IMR-90 (cell line): ENCODE data around the gene ZNF597. TPM values are rescaled to one million over a fixed set of nuclear protein-coding genes. Genes with fewer than 3 reads are reported as not detected.

Experiments used
- ATAC-seq: fragments of 200-7000 bp; cut with Tn5 transposase; 2 replicates; pipeline ENCODE4 v1.9.1; 2020; ENCODE audit warnings: low read depth, mild to moderate bottlenecking, moderate library complexity
- BruUV-seq: library from RNA; stranded (reverse); fragments of 400-500 nt; replicated peaks from 2 replicates; lab custom pipeline; 2021; lab: Mats Ljungman, UMichigan
- CTCF ChIA-PET: fragments of 300-600 bp; formaldehyde crosslinking; extraction: SDS; loops from one replicate; lab custom pipeline; 2021; ENCODE audit warnings: antibody characterized with exemption; lab: Yijun Ruan, JAX
- POLR2A ChIA-PET: fragments of 300-600 bp; sonication (Branson Sonifier 250); formaldehyde crosslinking; loops from one replicate; lab custom pipeline; 2022; ENCODE audit warnings: antibody characterized with exemption; ENCODE audit not compliant: unreplicated experiment; lab: Charles Lee
- DNase-seq: peaks from one replicate; pipeline ENCODE4 v3.0.0; 2013
- H2AFZ ChIP-seq: replicated peaks from 2 replicates; pipeline ENCODE3; 2013; ENCODE audit warnings: low read length, mild to moderate bottlenecking; ENCODE audit not compliant: poor library complexity
- H2AK5ac ChIP-seq: 2 replicates; pipeline ENCODE4 v1.6.1; 2013; ENCODE audit warnings: low read depth, low read length, inconsistent platforms
- H2AK9ac ChIP-seq: replicated peaks from 2 replicates; pipeline ENCODE3; 2013; ENCODE audit warnings: mild to moderate bottlenecking, low read depth, low read length, moderate library complexity; ENCODE audit not compliant: poor library complexity
- H2BK120ac ChIP-seq: 2 replicates; pipeline ENCODE4 v1.6.1; 2013; ENCODE audit warnings: low read depth, low read length, inconsistent platforms
- H2BK15ac ChIP-seq: 3 replicates; pipeline ENCODE4 v1.6.1; 2013; ENCODE audit warnings: low read depth, low read length, inconsistent platforms
- H2BK20ac ChIP-seq: 2 replicates; pipeline ENCODE4 v1.6.1; 2013; ENCODE audit warnings: low read depth, mild to moderate bottlenecking, inconsistent platforms, low read length, moderate library complexity
- H2BK5ac ChIP-seq: 2 replicates; pipeline ENCODE4 v1.6.1; 2013; ENCODE audit warnings: mild to moderate bottlenecking, low read depth, low read length, inconsistent platforms; ENCODE audit not compliant: poor library complexity, severe bottlenecking
- H3K14ac ChIP-seq: replicated peaks from 2 replicates; pipeline ENCODE4 v1.6.1; 2013; ENCODE audit warnings: low read depth, low read length, inconsistent platforms
- H3K18ac ChIP-seq: 2 replicates; pipeline ENCODE4 v1.6.1; 2013; ENCODE audit warnings: low read depth, low read length, control low read depth
- H3K23ac ChIP-seq: 2 replicates; pipeline ENCODE4 v1.6.1; 2013; ENCODE audit warnings: low read depth, low read length, inconsistent platforms
- H3K27ac ChIP-seq: 2 replicates; pipeline ENCODE4 v1.5.1; 2013; ENCODE audit warnings: mild to moderate bottlenecking, control low read depth, low read length; ENCODE audit not compliant: insufficient read depth
- H3K27me3 ChIP-seq: 2 replicates; pipeline ENCODE4 v1.6.1; 2013; ENCODE audit warnings: low read length; ENCODE audit not compliant: control insufficient read depth, insufficient read depth
- H3K36me3 ChIP-seq: 2 replicates; pipeline ENCODE4 v1.6.1; 2013; ENCODE audit warnings: low read length, mixed read lengths; ENCODE audit not compliant: control insufficient read depth, insufficient read depth
- H3K4ac ChIP-seq: 2 replicates; pipeline ENCODE4 v1.6.1; 2013; ENCODE audit warnings: low read depth, low read length, inconsistent platforms
- H3K4me1 ChIP-seq: 2 replicates; pipeline ENCODE4 v1.6.1; 2013; ENCODE audit warnings: low read length, mixed read lengths; ENCODE audit not compliant: control insufficient read depth, insufficient read depth
- H3K4me2 ChIP-seq: 2 replicates; pipeline ENCODE4 v1.6.1; 2013; ENCODE audit warnings: low read depth, mild to moderate bottlenecking, control low read depth, low read length, moderate library complexity
- H3K4me3 ChIP-seq: 2 replicates; pipeline ENCODE4 v1.5.1; 2013; ENCODE audit warnings: low read depth, mild to moderate bottlenecking, control low read depth, low read length, moderate library complexity; ENCODE audit not compliant: insufficient read depth
- H3K56ac ChIP-seq: 2 replicates; pipeline ENCODE4 v1.6.1; 2013; ENCODE audit warnings: low read length, inconsistent platforms; ENCODE audit not compliant: insufficient read depth; ENCODE audit errors: extremely low read depth
- H3K79me1 ChIP-seq, 2 experiments: 2 replicates each; pipeline ENCODE4 v1.6.1; 2013; ENCODE audit warnings: low read length in 2 of 2, inconsistent platforms in 1 of 2, low read depth in 1 of 2
- H3K9ac ChIP-seq: 2 replicates; pipeline ENCODE4 v1.6.1; 2013; ENCODE audit warnings: low read depth, low read length, control low read depth
- H3K9me1 ChIP-seq: 2 replicates; pipeline ENCODE4 v1.6.1; 2013; ENCODE audit warnings: low read length, inconsistent platforms; ENCODE audit not compliant: insufficient read depth
- H3K9me3 ChIP-seq: 2 replicates; pipeline ENCODE4 v1.6.1; 2013; ENCODE audit warnings: low read length; ENCODE audit not compliant: control insufficient read depth, insufficient read depth
- H4K20me1 ChIP-seq: 2 replicates; pipeline ENCODE4 v1.6.1; 2013; ENCODE audit warnings: low read length, inconsistent platforms; ENCODE audit not compliant: insufficient read depth
- H4K5ac ChIP-seq: 2 replicates; pipeline ENCODE4 v1.6.1; 2013; ENCODE audit warnings: mild to moderate bottlenecking, low read depth, low read length, control low read depth
- H4K8ac ChIP-seq, 2 experiments: 2 replicates each; pipeline ENCODE4 v1.6.1; 2013; ENCODE audit warnings: low read depth in 2 of 2, low read length in 2 of 2, control low read depth in 1 of 2, inconsistent platforms in 1 of 2
- H4K91ac ChIP-seq: 2 replicates; pipeline ENCODE4 v1.6.1; 2013; ENCODE audit warnings: low read depth, low read length, inconsistent platforms; ENCODE audit not compliant: insufficient read depth
- CEBPB ChIP-seq: IDR thresholded peaks from 2 replicates; pipeline ENCODE4 v1.6.1; 2012; ENCODE audit warnings: low read depth, low read length, improper control_type of control experiment
- CHD1 ChIP-seq: IDR thresholded peaks from 2 replicates; pipeline ENCODE4 v1.6.1; 2012; ENCODE audit warnings: low read depth, low read length, improper control_type of control experiment
- CTCF ChIP-seq: conservative IDR thresholded peaks from 2 replicates; pipeline ENCODE4 v1.5.1; 2012; ENCODE audit warnings: mild to moderate bottlenecking, low read depth, low read length, improper control_type of control experiment
- MXI1 ChIP-seq: IDR thresholded peaks from 2 replicates; pipeline ENCODE4 v1.6.1; 2012; ENCODE audit warnings: low read depth, mild to moderate bottlenecking, low read length, moderate library complexity, borderline replicate concordance
- POLR2A ChIP-seq: IDR thresholded peaks from 2 replicates; pipeline ENCODE4 v1.6.1; 2012; ENCODE audit warnings: mild to moderate bottlenecking, low read depth, low read length
- RFX5 ChIP-seq: IDR thresholded peaks from 2 replicates; pipeline ENCODE4 v1.8.0; 2012; ENCODE audit warnings: low read depth, mild to moderate bottlenecking, low read length, moderate library complexity
- USF2 ChIP-seq: fragments of 150-350 bp; IDR thresholded peaks from 2 replicates; pipeline ENCODE4 v1.6.1; 2017; ENCODE audit warnings: mild to moderate bottlenecking, antibody characterized with exemption, low read length, low read depth
- WGBS, 2 experiments: methylation state at CpG; one replicate each; pipeline versions ENCODE4 v1.1.5 to v1.1.7; 2013; ENCODE audit warnings: missing lambda C conversion rate in 2 of 2; ENCODE audit not compliant: insufficient read length in 1 of 2; ENCODE audit errors: extremely low coverage in 2 of 2; 5-methylcytosine and 5-hydroxymethylcytosine counted together
- dilution Hi-C: fragments of 300-500 bp; cut with HindIII; formaldehyde crosslinking; loops from one replicate; pipeline ENCODE4 v1.14.3; 2018; ENCODE audit warnings: low sequenced_read_pairs; ENCODE audit not compliant: unreplicated experiment
- in situ Hi-C: fragments of 300-500 bp; cut with MboI; formaldehyde crosslinking; loops from 3 replicates; pipeline ENCODE4 v1.14.3; 2019; ENCODE audit warnings: low sequenced_read_pairs, inconsistent platforms, mixed read lengths
- intact Hi-C: fragments of 100-400 bp; cut with micrococcal nuclease; formaldehyde crosslinking; loops from 2 replicates; pipeline ENCODE4 v1.10.0; 2022
- polyA plus RNA-seq, 3 experiments: library from polyadenylated mRNA; depleted of rRNA; stranded (reverse); fragments of >200 nt; gene quantifications; 2 replicates each; pipeline ENCODE4 v1.2.3, GENCODE V29; 2012; ENCODE audit warnings: low replicate concordance in 1 of 3
- total RNA-seq: library from RNA; depleted of rRNA; stranded (reverse); fragments of >200 nt; gene quantifications from 2 replicates; pipeline ENCODE4 v1.2.3, GENCODE V29; 2012

ZNF597 gene
- total and polyA plus RNA-seq, 2 of the 4 experiments (the other 2 are of a cell fraction) = 0.91 to 3.0 TPM

- Histone ChIP-seq H2BK5ac (no peak overlapping the region), H4K91ac (no peak overlapping the region), H3K4ac (no peak overlapping the region), H4K20me1 (no peaks in the 10 kb centered on the region; the same call in 1 of the 2 replicates), H3K9me1 (peaks cover 3% of the 10 kb centered on the region; the same call in 1 of the 2 replicates), H3K9ac (no peak overlapping the region), H3K79me1 (peaks cover 0 to 11% of the 10 kb centered on the region in 2 experiments; a peak in 1 of 4 replicates), H2AK9ac (no peak overlapping the region), H4K8ac (no peak overlapping the region), H4K5ac (no peak overlapping the region), H3K27me3 (no peaks in the 10 kb centered on the region), H3K4me3 (no peak overlapping the region), H3K56ac (no peak overlapping the region), H2BK15ac (no peak overlapping the region), H3K4me2 (no peak overlapping the region), H3K23ac (no peak overlapping the region), H3K14ac (no peak overlapping the region), H3K27ac (no peak overlapping the region), H2AFZ (no peak overlapping the region), H3K36me3 (peaks cover 34% of the 10 kb centered on the region), H3K9me3 (no peaks in the 10 kb centered on the region), H3K18ac (no peak overlapping the region), H2AK5ac (no peak overlapping the region), H3K4me1 (no peaks in the 10 kb centered on the region), H2BK120ac (no peak overlapping the region), H2BK20ac (no peak overlapping the region)
- DNase-seq = no peak
- TF ChIP-seq CEBPB (no peak), USF2 (no peak), POLR2A (no peak), CHD1 (no peak), RFX5 (no peak), MXI1 (no peak), CTCF (no peak)
- no peak for ATAC-seq
- intact Hi-C loops (no loop called here), in situ Hi-C loops (no loop called here), dilution Hi-C loops (no loop called here)
- 100% methylated on average over 3 of the region's 13 CpGs; no CpG with 5 or more reads in 1 of the 2 experiments for WGBS, 2 experiments
- BruUV-seq = no TSS peak
- CTCF ChIA-PET = no interaction called here
- POLR2A ChIA-PET = no interaction called here
These were observed 45.5 kb upstream of the ZNF597 start for GRCh38 chr16:3488801-3489200.
